CD4-positive, alpha-beta T cell treated with Interleukin-4 for 1 hour (primary cell): ENCODE results near the gene TPGS1.
A peak's percentile ranks its signal among the peaks of the same experiment; 100 is the strongest.

ENCODE experiments used
- DNase-seq, 2 donors: peaks; one replicate each; pipeline ENCODE4 v3.0.0-alpha.2; 2020 to 2022

The TPGS1 gene

GRCh38 chr19:542173-542866, 35.0 kb downstream of the TPGS1 start:
- no peak for DNase-seq

GRCh38 chr19:543910-544608, 36.8 kb downstream of the TPGS1 start, which contains the start of gene GZMM:
GZMM (plus strand) TSS chr19:544053; CDS start chr19:544072, 19 bp downstream.
- DNase-seq = peak; percentile 87 to 91

- no peak for DNase-seq
Observed at GRCh38 chr19:547117-547516, 39.8 kb downstream of the TPGS1 start.

- DNase-seq = no peak
Observed at GRCh38 chr19:547836-548720, 40.8 kb downstream of the TPGS1 start.

- DNase-seq = no peak
Observed at GRCh38 chr19:548886-549830, 41.9 kb downstream of the TPGS1 start.

GRCh38 chr19:554817-555216, 47.5 kb downstream of the TPGS1 start:
- DNase-seq = no peak

GRCh38 chr19:555474-555808, 48.1 kb downstream of the TPGS1 start:
- DNase-seq = no peak

- no peak for DNase-seq
Observed at GRCh38 chr19:556611-557382, 49.5 kb downstream of the TPGS1 start.

GRCh38 chr19:558770-559439, 51.6 kb downstream of the TPGS1 start:
- no peak for DNase-seq

- DNase-seq = no peak
Observed at GRCh38 chr19:560121-560520, 52.8 kb downstream of the TPGS1 start.

GRCh38 chr19:566403-566802, 59.1 kb downstream of the TPGS1 start:
- DNase-seq = peak in 1 of 2 donors; percentile 44

- DNase-seq = no peak
Observed at GRCh38 chr19:566844-567243, 59.5 kb downstream of the TPGS1 start.

GRCh38 chr19:567296-567900, 60.1 kb downstream of the TPGS1 start:
- no peak for DNase-seq
